CD1c-positive myeloid dendritic cell (primary cell): ENCODE results near the gene PSMD2.

Experiments
- DNase-seq: peaks from one replicate; pipeline ENCODE4 v3.0.0-alpha.2; 2016; ENCODE audit errors: extremely low spot score

Gene PSMD2

GRCh38 chr3:184317201-184317600, 18.2 kb downstream of the PSMD2 start:
- no peak for DNase-seq

GRCh38 chr3:184320104-184320445, 21.0 kb downstream of the PSMD2 start:
- DNase-seq: peak; percentile 85

- DNase-seq: no peak
Observed at GRCh38 chr3:184321666-184322065, 22.6 kb downstream of the PSMD2 start.

GRCh38 chr3:184322731-184323487, 23.9 kb downstream of the PSMD2 start:
- DNase-seq: peak; percentile 85

- DNase-seq: no peak
Observed at GRCh38 chr3:184323696-184324095, 24.7 kb downstream of the PSMD2 start.

- no peak for DNase-seq
Observed at GRCh38 chr3:184325269-184325668, 26.2 kb downstream of the PSMD2 start.

GRCh38 chr3:184325715-184326369, 26.8 kb downstream of the PSMD2 start:
- DNase-seq: no peak

GRCh38 chr3:184327171-184327570, 28.1 kb downstream of the PSMD2 start:
- no peak for DNase-seq

- DNase-seq: no peak
Observed at GRCh38 chr3:184328516-184328915, 29.5 kb downstream of the PSMD2 start.

GRCh38 chr3:184332370-184333090, 33.5 kb downstream of the PSMD2 start:
- DNase-seq: no peak

- no peak for DNase-seq
Observed at GRCh38 chr3:184333190-184333589, 34.1 kb downstream of the PSMD2 start.

GRCh38 chr3:184333700-184334099, 34.7 kb downstream of the PSMD2 start:
- no peak for DNase-seq

GRCh38 chr3:184334470-184335158, 35.6 kb downstream of the PSMD2 start:
- peak; percentile 23 for DNase-seq

- DNase-seq: no peak
Observed at GRCh38 chr3:184335291-184335660, 36.2 kb downstream of the PSMD2 start.

- peak; percentile 89 for DNase-seq
Observed at GRCh38 chr3:184335661-184336546, 36.9 kb downstream of the PSMD2 start.

GRCh38 chr3:184336547-184337398, 37.7 kb downstream of the PSMD2 start:
- peak; percentile 74 for DNase-seq

- DNase-seq: no peak
Observed at GRCh38 chr3:184337399-184337714, 38.3 kb downstream of the PSMD2 start, which contains the start of gene FAM131A. FAM131A (plus strand) TSS chr3:184337600; CDS start chr3:184337631, 31 bp downstream.

GRCh38 chr3:184337981-184338380, 38.9 kb downstream of the PSMD2 start:
- no peak for DNase-seq

- peak; percentile 76 for DNase-seq
Observed at GRCh38 chr3:184338511-184338945, 39.5 kb downstream of the PSMD2 start.

GRCh38 chr3:184339001-184339400, 40.0 kb downstream of the PSMD2 start:
- DNase-seq: no peak
